Muscle of arm (tissue), 12 donors: Measurements from ENCODE around the gene RLN3. TPM values are rescaled to one million over a fixed set of nuclear protein-coding genes. Genes with fewer than 3 reads are reported as not detected.
A peak's percentile ranks its signal among the peaks of the same experiment; 100 is the strongest.

Experiments
- DNase-seq: peaks from one replicate; pipeline ENCODE4 v3.0.0-alpha.2; 2013
- polyA plus RNA-seq, 12 donors: library from polyadenylated mRNA; unstranded; fragments of 120-200 nt; gene quantifications; one replicate each; pipeline ENCODE4 v1.2.1, GENCODE V29; 2013; ENCODE audit not compliant: insufficient read length in 12 of 12

Gene RLN3
- polyA plus RNA-seq, 12 donors = not detected

GRCh38 chr19:14054099-14054498, 26.2 kb downstream of the RLN3 start:
- DNase-seq = no peak

GRCh38 chr19:14054721-14055120, 26.8 kb downstream of the RLN3 start:
- DNase-seq = no peak

- DNase-seq = no peak
These were observed 27.4 kb downstream of the RLN3 start for GRCh38 chr19:14055396-14055795.

- DNase-seq = no peak
These were observed 28.2 kb downstream of the RLN3 start for GRCh38 chr19:14056069-14056666.

- no peak for DNase-seq
These were observed 28.9 kb downstream of the RLN3 start for GRCh38 chr19:14056741-14057356.

- no peak for DNase-seq
These were observed 30.5 kb downstream of the RLN3 start for GRCh38 chr19:14058182-14059092.

GRCh38 chr19:14059093-14059480, 31.1 kb downstream of the RLN3 start:
- DNase-seq = no peak

GRCh38 chr19:14059652-14060155, 31.8 kb downstream of the RLN3 start:
- DNase-seq = no peak

GRCh38 chr19:14061081-14061749, 33.3 kb downstream of the RLN3 start:
- DNase-seq = no peak

- no peak for DNase-seq
These were observed 34.0 kb downstream of the RLN3 start, which contains the start of gene PALM3 for GRCh38 chr19:14061751-14062557. Gene PALM3 (minus strand): TSS chr19:14062076. CDS start chr19:14061980, 96 bp downstream.

GRCh38 chr19:14062558-14062855, 34.6 kb downstream of the RLN3 start:
- no peak for DNase-seq

GRCh38 chr19:14063105-14063504, 35.2 kb downstream of the RLN3 start:
- no peak for DNase-seq

- DNase-seq = no peak
These were observed 38.2 kb downstream of the RLN3 start for GRCh38 chr19:14066134-14066533.

- no peak for DNase-seq
These were observed 42.5 kb downstream of the RLN3 start for GRCh38 chr19:14070268-14071050.

GRCh38 chr19:14072535-14073260, 44.8 kb downstream of the RLN3 start, which contains the start of gene MISP3:
Gene MISP3 (plus strand): TSS chr19:14072786. CDS start chr19:14073310, 524 bp downstream.
- DNase-seq = no peak

- DNase-seq = peak; percentile 75
These were observed 45.4 kb downstream of the RLN3 start for GRCh38 chr19:14073261-14073924.

- DNase-seq = no peak
These were observed 46.2 kb downstream of the RLN3 start for GRCh38 chr19:14073925-14074838.

- DNase-seq = no peak
These were observed 50.5 kb downstream of the RLN3 start for GRCh38 chr19:14078411-14078810.
